Neural cell (in vitro differentiated cells): ENCODE measurements around the gene ETF1. TPM values are rescaled to one million over a fixed set of nuclear protein-coding genes. Genes with fewer than 3 reads are reported as not detected.

Source experiments
- H2AFZ ChIP-seq: fragments of 200-600, 300-800 bp; sonication (generic), shearing (Covaris generic); 2 replicates; pipeline ENCODE4 v1.6.0; 2014; ENCODE audit warnings: low read depth, mild to moderate bottlenecking, antibody characterized with exemption, low read length, moderate library complexity
- H3F3A ChIP-seq: fragments of 200-600 bp; shearing (Covaris generic); 2 replicates; pipeline ENCODE4 v1.6.1; 2016; ENCODE audit warnings: mild to moderate bottlenecking, moderate library complexity, mixed read lengths, antibody characterized with exemption, low read length; ENCODE audit not compliant: insufficient read depth, poor library complexity, severe bottlenecking
- H3K27ac ChIP-seq: fragments of 200-600, 300-800 bp; sonication (generic), shearing (Covaris generic); 2 replicates; pipeline ENCODE4 v1.5.1; 2014; ENCODE audit warnings: mild to moderate bottlenecking, low read length, moderate library complexity
- H3K27me3 ChIP-seq: fragments of 300-800, 200-600 bp; sonication (generic), shearing (Covaris generic); 2 replicates; pipeline ENCODE4 v1.6.0; 2014; ENCODE audit warnings: mild to moderate bottlenecking, low read depth, low read length, moderate library complexity; ENCODE audit not compliant: insufficient read depth
- H3K36me3 ChIP-seq: fragments of 300-800, 200-600 bp; sonication (generic), shearing (Covaris generic); 2 replicates; pipeline ENCODE4 v1.5.1; 2014; ENCODE audit warnings: mild to moderate bottlenecking, antibody characterized with exemption, low read length, moderate library complexity; ENCODE audit not compliant: insufficient read depth
- H3K4me2 ChIP-seq: fragments of 300-800, 200-600 bp; sonication (generic), shearing (Covaris generic); 2 replicates; pipeline ENCODE4 v1.6.0; 2014; ENCODE audit warnings: mild to moderate bottlenecking, low read length
- H3K4me3 ChIP-seq: fragments of 300-800, 200-600 bp; sonication (generic), shearing (Covaris generic); 2 replicates; pipeline ENCODE4 v1.5.1; 2014; ENCODE audit warnings: mild to moderate bottlenecking, low read length, moderate library complexity
- H3K79me2 ChIP-seq: fragments of 200-600 bp; shearing (Covaris generic); replicated peaks from 2 replicates; pipeline ENCODE4 v1.6.0; 2014; ENCODE audit warnings: mild to moderate bottlenecking, low read length, moderate library complexity; ENCODE audit not compliant: insufficient read depth
- H3K9ac ChIP-seq: fragments of 300-800, 200-600 bp; sonication (generic), shearing (Covaris generic); 2 replicates; pipeline ENCODE4 v1.6.1; 2016; ENCODE audit warnings: mild to moderate bottlenecking, low read length, mixed read lengths
- H3K9me2 ChIP-seq: fragments of 200-600 bp; shearing (Covaris generic); 2 replicates; pipeline ENCODE4 v1.6.1; 2016; ENCODE audit warnings: mild to moderate bottlenecking, low read length, mixed read lengths; ENCODE audit not compliant: insufficient read depth
- H3K9me3 ChIP-seq: fragments of 200-600, 300-800 bp; sonication (generic), shearing (Covaris generic); 2 replicates; pipeline ENCODE4 v1.6.1; 2016; ENCODE audit warnings: mild to moderate bottlenecking, mixed run types, low read length, moderate library complexity, mixed read lengths
- H4K20me1 ChIP-seq: fragments of 200-600 bp; shearing (Covaris generic); 2 replicates; pipeline ENCODE4 v1.6.1; 2016; ENCODE audit warnings: mild to moderate bottlenecking, mixed run types; ENCODE audit not compliant: insufficient read depth
- CTCF ChIP-seq: fragments of 450-650 bp; IDR thresholded peaks from 2 replicates; pipeline ENCODE4 v1.5.1; 2014; ENCODE audit warnings: antibody characterized with exemption, mild to moderate bottlenecking, moderate library complexity; ENCODE audit not compliant: poor library complexity, severe bottlenecking
- EP300 ChIP-seq: fragments of 450-650 bp; conservative IDR thresholded peaks from 2 replicates; pipeline ENCODE4 v1.6.1; 2014; ENCODE audit warnings: antibody characterized with exemption, mild to moderate bottlenecking, moderate library complexity; ENCODE audit not compliant: poor library complexity, severe bottlenecking
- EZH2 ChIP-seq: fragments of 200-600, 300-800 bp; shearing (Covaris generic), sonication (generic); IDR thresholded peaks from 2 replicates; pipeline ENCODE4 v1.6.1; 2014; ENCODE audit warnings: antibody characterized with exemption, low read length, borderline replicate concordance, mild to moderate bottlenecking; ENCODE audit not compliant: insufficient read depth, poor library complexity, severe bottlenecking
- MXI1 ChIP-seq: fragments of 450-650 bp; conservative IDR thresholded peaks from 2 replicates; pipeline ENCODE4 v1.6.1; 2014; ENCODE audit warnings: antibody characterized with exemption, mild to moderate bottlenecking; ENCODE audit not compliant: poor library complexity, severe bottlenecking
- POLR2AphosphoS5 ChIP-seq: IDR thresholded peaks from 2 replicates; pipeline ENCODE4 v1.6.1; 2012
- RAD21 ChIP-seq: fragments of 450-650 bp; conservative IDR thresholded peaks from 2 replicates; pipeline ENCODE4 v1.6.1; 2014; ENCODE audit warnings: antibody characterized with exemption, mild to moderate bottlenecking, moderate library complexity
- REST ChIP-seq: IDR thresholded peaks from 2 replicates; pipeline ENCODE4 v1.6.1; 2012; ENCODE audit warnings: borderline replicate concordance
- SMC3 ChIP-seq: fragments of 450-650 bp; conservative IDR thresholded peaks from 2 replicates; pipeline ENCODE4 v1.6.1; 2014; ENCODE audit warnings: antibody characterized with exemption, mild to moderate bottlenecking, moderate library complexity; ENCODE audit not compliant: poor library complexity
- TAF1 ChIP-seq: IDR thresholded peaks from 2 replicates; pipeline ENCODE4 v1.6.1; 2012; ENCODE audit warnings: low read depth
- polyA minus RNA-seq: library from RNA; depleted of rRNA, polyadenylated mRNA; stranded (reverse); fragments of >200 nt; gene quantifications from 2 replicates; pipeline ENCODE4 v1.2.3, GENCODE V29; 2014
- polyA plus RNA-seq: library from polyadenylated mRNA; depleted of rRNA; stranded (reverse); fragments of >200 nt; gene quantifications from 2 replicates; pipeline ENCODE4 v1.2.3, GENCODE V29; 2014

Gene ETF1
- polyA plus RNA-seq = 56.9 and 62.1 TPM in 2 replicates
- 83.9 and 84.7 TPM in 2 replicates for polyA minus RNA-seq

- Histone ChIP-seq H4K20me1 (no peaks in the 10 kb centered on the region), H3K36me3 (no peaks in the 10 kb centered on the region), H3K27ac (peak within 1 kb of the TSS; percentile 97), H3K9me3 (no peaks in the 10 kb centered on the region), H2AFZ (peak within 1 kb of the TSS; percentile 89), H3K4me2 (peak within 1 kb of the TSS; percentile 96), H3K27me3 (no peaks in the 10 kb centered on the region), H3K4me3 (peak within 1 kb of the TSS; percentile 87), H3K79me2 (peaks cover 70% of the 10 kb centered on the region), H3K9ac (peak within 1 kb of the TSS; percentile 97), H3F3A (no peaks in the 10 kb centered on the region), H3K9me2 (no peaks in the 10 kb centered on the region)
- TF ChIP-seq POLR2AphosphoS5 = peak; percentile 95
- TF ChIP-seq MXI1 = peak; percentile 88
- no peak for TF ChIP-seq RAD21
- TF ChIP-seq EZH2 = no peak
- TF ChIP-seq TAF1 = no peak
- no peak for TF ChIP-seq CTCF
- peak; percentile 65 for TF ChIP-seq EP300
- peak; percentile 85 for TF ChIP-seq REST
- peak; percentile 29 for TF ChIP-seq SMC3
These were observed at the start of gene ETF1 for GRCh38 chr5:138542956-138543729. ETF1 (minus strand) TSS chr5:138543236; CDS start chr5:138542918, 318 bp downstream.

GRCh38 chr5:138588013-138588788 lies 45.2 kb upstream of the ETF1 start:
- Histone ChIP-seq H3K9me3 (no peaks in the 10 kb centered on the region), H3K9ac (no peak overlapping the region), H3F3A (no peaks in the 10 kb centered on the region), H3K9me2 (no peaks in the 10 kb centered on the region), H3K79me2 (no peaks in the 10 kb centered on the region), H2AFZ (no peak overlapping the region), H3K4me2 (no peak overlapping the region), H3K27me3 (no peaks in the 10 kb centered on the region), H3K36me3 (no peaks in the 10 kb centered on the region), H4K20me1 (no peaks in the 10 kb centered on the region), H3K4me3 (no peak overlapping the region), H3K27ac (no peak overlapping the region)
- TF ChIP-seq EP300 (no peak), POLR2AphosphoS5 (no peak), SMC3 (no peak), REST (no peak), CTCF (no peak), TAF1 (no peak), MXI1 (no peak), EZH2 (no peak)
